ENCODE data around the gene OLFM2.

The OLFM2 gene

DNA sequence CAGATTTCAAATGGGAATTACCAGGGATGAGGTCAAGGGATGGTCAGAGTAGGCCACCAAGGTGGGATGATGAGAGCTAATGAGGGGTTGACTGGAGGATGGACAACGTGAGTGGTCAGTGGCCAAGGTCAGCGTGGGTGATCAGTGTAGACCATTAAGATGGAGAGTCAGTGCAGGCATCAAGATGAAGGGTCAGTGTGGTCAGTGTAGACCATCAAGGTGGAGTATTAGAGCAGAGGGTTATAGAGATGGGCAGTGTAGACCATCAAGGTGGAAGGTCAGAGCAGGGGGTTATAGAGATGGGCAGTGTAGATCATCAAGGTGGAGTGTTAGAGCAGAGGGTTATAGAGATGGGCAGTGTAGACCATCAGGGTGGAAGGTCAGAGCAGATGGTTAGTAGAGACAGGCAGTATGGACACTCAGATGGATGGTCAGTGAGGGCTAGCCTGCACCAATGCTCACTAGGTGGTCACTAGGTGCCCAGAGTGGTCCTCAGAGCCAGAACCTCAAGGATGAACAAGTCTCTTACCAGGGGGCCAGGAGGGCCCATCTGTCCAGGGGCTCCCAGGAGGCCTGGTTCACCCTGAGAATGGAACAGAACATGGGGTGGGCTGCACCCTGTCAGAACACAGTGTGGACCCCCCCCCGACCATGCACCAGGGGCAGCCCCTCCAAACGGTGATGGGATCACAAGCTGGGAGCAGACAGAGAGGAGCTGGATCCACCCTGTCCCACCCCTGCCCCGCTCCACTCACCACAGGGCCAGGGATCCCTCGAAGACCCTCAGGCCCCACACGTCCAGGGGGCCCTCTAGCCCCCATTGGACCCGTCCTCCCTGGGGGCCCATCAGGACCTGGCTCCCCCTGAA is 32.7 kb upstream of the OLFM2 start:
- Histone ChIP-seq H3K79me2 (ENCODE audit: insufficient read depth, low read length) (no peaks in the 10 kb centered on the region), H3K27me3 (ENCODE audit: insufficient read depth, low read length, poor library complexity) (no peaks in the 10 kb centered on the region), H3K4me2 (ENCODE audit: insufficient read depth, low read length) (no peak overlapping the region), H3K9ac (ENCODE audit: low read depth, low read length) (no peak overlapping the region), H3K4me3 (ENCODE audit: low read depth in 1 of 2, low read length in 2 of 2) (no peak overlapping the region), H2AFZ (ENCODE audit: low read depth, low read length) (no peak overlapping the region), H3K9me3 (ENCODE audit: insufficient read depth, low read length, severe bottlenecking) (no peaks in the 10 kb centered on the region), H4K20me1 (ENCODE audit: insufficient read depth, low read length) (no peaks in the 10 kb centered on the region), H3K36me3 (ENCODE audit: insufficient read depth, low read length) (no peaks in the 10 kb centered on the region), H3K27ac (ENCODE audit: low read length) (no peak overlapping the region), H3K4me1 (ENCODE audit: insufficient read depth, low read length) (no peaks in the 10 kb centered on the region)
- DNase-seq = no peak
- ATAC-seq (ENCODE audit: insufficient read depth, low read depth) = no peak
- no peak for TF ChIP-seq EZH2 (IDR thresholded peaks at IDR 0.05; ENCODE audit: borderline replicate concordance, low read depth, low read length, severe bottlenecking)
- TF ChIP-seq, protein P1, sequence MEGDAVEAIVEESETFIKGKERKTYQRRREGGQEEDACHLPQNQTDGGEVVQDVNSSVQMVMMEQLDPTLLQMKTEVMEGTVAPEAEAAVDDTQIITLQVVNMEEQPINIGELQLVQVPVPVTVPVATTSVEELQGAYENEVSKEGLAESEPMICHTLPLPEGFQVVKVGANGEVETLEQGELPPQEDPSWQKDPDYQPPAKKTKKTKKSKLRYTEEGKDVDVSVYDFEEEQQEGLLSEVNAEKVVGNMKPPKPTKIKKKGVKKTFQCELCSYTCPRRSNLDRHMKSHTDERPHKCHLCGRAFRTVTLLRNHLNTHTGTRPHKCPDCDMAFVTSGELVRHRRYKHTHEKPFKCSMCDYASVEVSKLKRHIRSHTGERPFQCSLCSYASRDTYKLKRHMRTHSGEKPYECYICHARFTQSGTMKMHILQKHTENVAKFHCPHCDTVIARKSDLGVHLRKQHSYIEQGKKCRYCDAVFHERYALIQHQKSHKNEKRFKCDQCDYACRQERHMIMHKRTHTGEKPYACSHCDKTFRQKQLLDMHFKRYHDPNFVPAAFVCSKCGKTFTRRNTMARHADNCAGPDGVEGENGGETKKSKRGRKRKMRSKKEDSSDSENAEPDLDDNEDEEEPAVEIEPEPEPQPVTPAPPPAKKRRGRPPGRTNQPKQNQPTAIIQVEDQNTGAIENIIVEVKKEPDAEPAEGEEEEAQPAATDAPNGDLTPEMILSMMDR (IDR thresholded peaks at IDR 0.05; ENCODE audit: borderline replicate concordance, extremely low read depth, low read length, poor library complexity, severe bottlenecking) = no peak

DNA sequence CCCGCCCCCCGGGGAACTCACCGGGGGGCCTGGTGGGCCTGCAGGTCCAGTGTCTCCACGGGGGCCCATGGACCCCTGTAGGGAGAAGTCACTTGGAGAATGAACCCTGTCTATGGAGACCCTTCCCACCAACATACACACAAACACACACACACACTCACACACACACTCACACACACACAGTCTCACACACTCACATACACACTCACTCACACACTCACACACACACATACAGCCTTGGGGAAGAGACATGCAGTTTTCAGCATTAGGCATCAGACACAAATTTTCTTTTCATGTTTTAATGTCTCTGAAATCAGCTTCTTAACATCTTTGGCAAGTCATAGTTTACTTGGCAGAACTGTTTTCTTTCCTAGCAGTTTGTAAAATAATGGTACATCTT is 31.0 kb upstream of the OLFM2 start:
- Histone ChIP-seq H3K9me3 (ENCODE audit: insufficient read depth, low read length, severe bottlenecking) (no peaks in the 10 kb centered on the region), H4K20me1 (ENCODE audit: insufficient read depth, low read length) (no peaks in the 10 kb centered on the region), H3K27me3 (ENCODE audit: insufficient read depth, low read length, poor library complexity) (no peaks in the 10 kb centered on the region), H3K79me2 (ENCODE audit: insufficient read depth, low read length) (no peaks in the 10 kb centered on the region), H3K9ac (ENCODE audit: low read depth, low read length) (no peak overlapping the region), H3K36me3 (ENCODE audit: insufficient read depth, low read length) (no peaks in the 10 kb centered on the region), H3K27ac (ENCODE audit: low read length) (no peak overlapping the region), H3K4me1 (ENCODE audit: insufficient read depth, low read length) (no peaks in the 10 kb centered on the region), H3K4me2 (ENCODE audit: insufficient read depth, low read length) (no peak overlapping the region), H2AFZ (ENCODE audit: low read depth, low read length) (no peak overlapping the region), H3K4me3 (ENCODE audit: low read depth in 1 of 2, low read length in 2 of 2) (no peak overlapping the region)
- ATAC-seq (ENCODE audit: insufficient read depth, low read depth) (no peak), DNase-seq (no peak)
- TF ChIP-seq, protein P1 (IDR thresholded peaks at IDR 0.05; ENCODE audit: borderline replicate concordance, extremely low read depth, low read length, poor library complexity, severe bottlenecking) = no peak
- no peak for TF ChIP-seq EZH2 (IDR thresholded peaks at IDR 0.05; ENCODE audit: borderline replicate concordance, low read depth, low read length, severe bottlenecking)

DNA sequence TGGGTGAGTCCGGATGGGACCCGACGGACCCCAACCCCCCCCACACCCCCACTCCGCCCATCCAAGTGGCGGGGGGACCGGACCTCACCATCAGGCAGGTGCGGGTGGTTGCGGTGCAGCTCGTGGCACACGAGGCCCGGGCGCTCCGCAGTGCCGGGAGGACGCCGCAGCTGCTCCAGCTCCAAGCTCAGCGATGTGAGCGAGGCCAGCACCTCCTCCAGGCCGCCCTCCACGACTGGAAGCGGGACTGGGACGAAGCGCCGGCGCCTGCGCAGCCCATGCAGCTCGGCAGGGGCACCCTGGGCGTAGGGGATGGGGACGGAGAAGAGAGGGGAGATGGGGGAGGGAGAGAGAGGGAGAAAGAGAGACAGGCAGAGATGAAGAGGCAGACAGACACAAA is 30.1 kb upstream of the OLFM2 start:
- no peak for TF ChIP-seq EZH2 (IDR thresholded peaks at IDR 0.05; ENCODE audit: borderline replicate concordance, low read depth, low read length, severe bottlenecking)
- TF ChIP-seq, protein P1 (IDR thresholded peaks at IDR 0.05; ENCODE audit: borderline replicate concordance, extremely low read depth, low read length, poor library complexity, severe bottlenecking) = no peak
- Histone ChIP-seq H3K27ac (ENCODE audit: low read length) (no peak overlapping the region), H3K9ac (ENCODE audit: low read depth, low read length) (no peak overlapping the region), H3K36me3 (ENCODE audit: insufficient read depth, low read length) (no peaks in the 10 kb centered on the region), H3K9me3 (ENCODE audit: insufficient read depth, low read length, severe bottlenecking) (no peaks in the 10 kb centered on the region), H3K4me3 (ENCODE audit: low read depth in 1 of 2, low read length in 2 of 2) (no peak overlapping the region), H3K4me1 (ENCODE audit: insufficient read depth, low read length) (no peaks in the 10 kb centered on the region), H3K4me2 (ENCODE audit: insufficient read depth, low read length) (no peak overlapping the region), H4K20me1 (ENCODE audit: insufficient read depth, low read length) (no peaks in the 10 kb centered on the region), H2AFZ (ENCODE audit: low read depth, low read length) (no peak overlapping the region), H3K27me3 (ENCODE audit: insufficient read depth, low read length, poor library complexity) (no peaks in the 10 kb centered on the region), H3K79me2 (ENCODE audit: insufficient read depth, low read length) (no peaks in the 10 kb centered on the region)
- ATAC-seq (ENCODE audit: insufficient read depth, low read depth) (no peak), DNase-seq (no peak)

Data from DND-41 (cell line).